ENCODE measurements around the gene PDE8A. TPM values are rescaled to one million over a fixed set of nuclear protein-coding genes. Genes with fewer than 3 reads are reported as not detected.

Gene PDE8A, protein sequence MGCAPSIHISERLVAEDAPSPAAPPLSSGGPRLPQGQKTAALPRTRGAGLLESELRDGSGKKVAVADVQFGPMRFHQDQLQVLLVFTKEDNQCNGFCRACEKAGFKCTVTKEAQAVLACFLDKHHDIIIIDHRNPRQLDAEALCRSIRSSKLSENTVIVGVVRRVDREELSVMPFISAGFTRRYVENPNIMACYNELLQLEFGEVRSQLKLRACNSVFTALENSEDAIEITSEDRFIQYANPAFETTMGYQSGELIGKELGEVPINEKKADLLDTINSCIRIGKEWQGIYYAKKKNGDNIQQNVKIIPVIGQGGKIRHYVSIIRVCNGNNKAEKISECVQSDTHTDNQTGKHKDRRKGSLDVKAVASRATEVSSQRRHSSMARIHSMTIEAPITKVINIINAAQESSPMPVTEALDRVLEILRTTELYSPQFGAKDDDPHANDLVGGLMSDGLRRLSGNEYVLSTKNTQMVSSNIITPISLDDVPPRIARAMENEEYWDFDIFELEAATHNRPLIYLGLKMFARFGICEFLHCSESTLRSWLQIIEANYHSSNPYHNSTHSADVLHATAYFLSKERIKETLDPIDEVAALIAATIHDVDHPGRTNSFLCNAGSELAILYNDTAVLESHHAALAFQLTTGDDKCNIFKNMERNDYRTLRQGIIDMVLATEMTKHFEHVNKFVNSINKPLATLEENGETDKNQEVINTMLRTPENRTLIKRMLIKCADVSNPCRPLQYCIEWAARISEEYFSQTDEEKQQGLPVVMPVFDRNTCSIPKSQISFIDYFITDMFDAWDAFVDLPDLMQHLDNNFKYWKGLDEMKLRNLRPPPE
- total RNA-seq (10 to 100 TPM; 14.6 to 47.5 TPM), polyA plus RNA-seq (10 to 100 TPM; 11.2 to 18.6 TPM)

DNA sequence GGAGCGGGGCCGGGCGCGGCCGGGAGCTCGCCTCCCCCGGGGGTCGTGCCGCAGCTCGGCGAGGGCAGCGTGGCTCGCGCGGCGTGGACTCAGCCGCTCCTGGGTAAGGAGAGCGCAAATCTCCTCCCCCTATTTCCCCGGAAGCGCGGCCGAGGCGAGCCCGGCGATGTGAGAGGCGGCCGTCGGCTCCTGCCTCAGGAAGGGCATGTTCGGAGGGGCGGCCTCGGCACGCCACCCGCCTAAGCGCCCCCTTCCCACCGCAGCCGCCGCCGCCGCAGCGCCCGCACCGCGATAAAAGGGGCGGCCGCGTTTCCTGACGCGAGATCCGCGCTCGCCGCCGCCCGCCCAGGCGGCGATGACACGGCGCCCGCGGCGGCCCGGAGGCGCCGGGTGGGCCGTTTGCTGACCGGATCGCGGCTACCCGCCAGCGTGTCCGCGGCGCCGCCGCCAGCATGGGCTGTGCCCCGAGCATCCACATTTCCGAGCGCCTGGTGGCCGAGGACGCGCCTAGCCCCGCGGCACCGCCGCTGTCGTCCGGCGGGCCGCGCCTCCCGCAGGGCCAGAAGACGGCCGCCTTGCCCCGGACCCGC is at the start of gene PDE8A:
PDE8A (plus strand) TSS at position 146 of the 590 bp plus-strand sequence; CDS start at position 453, 307 bp downstream.
- no peaks in the 10 kb centered on the region for H3K27me3 ChIP-seq (ENCODE audit: control insufficient read depth in 4 of 4, insufficient read depth in 4 of 4, low read length in 3 of 4)
- under 1% methylated on average over 95 of the region's 95 CpGs for WGBS
- TF ChIP-seq, protein P1, sequence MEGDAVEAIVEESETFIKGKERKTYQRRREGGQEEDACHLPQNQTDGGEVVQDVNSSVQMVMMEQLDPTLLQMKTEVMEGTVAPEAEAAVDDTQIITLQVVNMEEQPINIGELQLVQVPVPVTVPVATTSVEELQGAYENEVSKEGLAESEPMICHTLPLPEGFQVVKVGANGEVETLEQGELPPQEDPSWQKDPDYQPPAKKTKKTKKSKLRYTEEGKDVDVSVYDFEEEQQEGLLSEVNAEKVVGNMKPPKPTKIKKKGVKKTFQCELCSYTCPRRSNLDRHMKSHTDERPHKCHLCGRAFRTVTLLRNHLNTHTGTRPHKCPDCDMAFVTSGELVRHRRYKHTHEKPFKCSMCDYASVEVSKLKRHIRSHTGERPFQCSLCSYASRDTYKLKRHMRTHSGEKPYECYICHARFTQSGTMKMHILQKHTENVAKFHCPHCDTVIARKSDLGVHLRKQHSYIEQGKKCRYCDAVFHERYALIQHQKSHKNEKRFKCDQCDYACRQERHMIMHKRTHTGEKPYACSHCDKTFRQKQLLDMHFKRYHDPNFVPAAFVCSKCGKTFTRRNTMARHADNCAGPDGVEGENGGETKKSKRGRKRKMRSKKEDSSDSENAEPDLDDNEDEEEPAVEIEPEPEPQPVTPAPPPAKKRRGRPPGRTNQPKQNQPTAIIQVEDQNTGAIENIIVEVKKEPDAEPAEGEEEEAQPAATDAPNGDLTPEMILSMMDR (IDR thresholded peaks at IDR 0.05; ENCODE audit: low read depth, low read length, missing input control): peak; percentile 16
- TF ChIP-seq FOXA2 (IDR thresholded peaks at IDR 0.05): no peak

DNA sequence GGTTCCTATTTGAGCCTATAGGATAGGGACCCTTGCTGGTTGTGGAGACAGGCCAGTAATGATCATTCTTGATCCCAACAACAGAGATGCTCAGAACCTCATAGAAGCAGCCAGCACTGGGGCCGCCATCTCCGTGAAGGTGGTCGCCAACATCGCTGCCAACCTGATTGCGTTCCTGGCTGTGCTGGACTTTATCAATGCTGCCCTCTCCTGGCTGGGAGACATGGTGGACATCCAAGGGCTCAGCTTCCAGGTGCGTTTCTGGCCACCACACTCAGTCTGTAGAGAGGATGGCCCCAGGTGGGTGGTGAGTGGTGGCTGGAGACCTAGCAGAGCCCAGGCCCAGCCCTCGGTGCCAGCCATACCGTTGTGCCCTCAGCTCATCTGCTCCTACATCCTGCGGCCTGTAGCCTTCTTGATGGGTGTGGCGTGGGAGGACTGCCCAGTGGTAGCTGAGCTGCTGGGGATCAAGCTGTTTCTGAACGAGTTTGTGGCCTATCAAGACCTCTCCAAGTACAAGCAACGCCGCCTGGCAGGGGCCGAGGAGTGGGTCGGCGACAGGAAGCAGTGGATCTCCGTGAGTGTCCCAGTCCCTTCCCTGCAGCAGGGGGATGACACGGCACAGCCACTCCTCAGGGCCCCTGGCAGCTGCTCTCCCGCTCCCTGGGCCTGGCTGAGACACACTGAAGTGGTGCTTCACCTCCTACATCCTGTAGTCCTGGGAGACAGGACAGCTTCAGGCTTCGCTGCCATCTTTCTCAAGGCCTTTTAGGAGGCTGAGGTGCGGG is 46.5 kb upstream of the PDE8A start:
- Histone ChIP-seq H3K9me3 (ENCODE audit: control insufficient read depth in 4 of 4, low read length in 3 of 4) (no peaks in the 10 kb centered on the region), H3K27ac (ENCODE audit: low read depth in 1 of 2, low read length in 2 of 2) (no peak overlapping the region), H3K4me3 (ENCODE audit: low read depth in 1 of 3, low read length in 3 of 3) (no peak overlapping the region), H3K4me1 (ENCODE audit: control insufficient read depth in 4 of 4, insufficient read depth in 4 of 4, low read length in 3 of 4) (no peaks in the 10 kb centered on the region), H3K27me3 (ENCODE audit: control insufficient read depth in 4 of 4, insufficient read depth in 4 of 4, low read length in 3 of 4) (no peaks in the 10 kb centered on the region), H3K9ac (ENCODE audit: low read depth in 1 of 2, low read length in 2 of 2) (no peak overlapping the region), H3K36me3 (ENCODE audit: control insufficient read depth in 4 of 4, insufficient read depth in 3 of 4, low read depth in 1 of 4, low read length in 3 of 4) (peaks cover 2 to 69% (median 34%) of the 10 kb centered on the region in 4 donors)
- DNase-seq (ENCODE audit: low spot score): no peak
- 82% methylated on average over 21 of the region's 21 CpGs for WGBS
- TF ChIP-seq RAD21 (IDR thresholded peaks at IDR 0.05) (peak; percentile 21 to 64), FOXA1 (IDR thresholded peaks at IDR 0.05) (no peak), FOXA2 (IDR thresholded peaks at IDR 0.05) (no peak), EGR1 (IDR thresholded peaks at IDR 0.05; ENCODE audit: low read depth in 2 of 2) (no peak), HNF4G (IDR thresholded peaks at IDR 0.05) (no peak)
- TF ChIP-seq, protein P1 (IDR thresholded peaks at IDR 0.05; ENCODE audit: low read depth, low read length, missing input control): peak; percentile 6

More for the DNA sequence above, at the start of gene PDE8A:
- H3K27ac ChIP-seq (ENCODE audit: low read depth in 1 of 2, low read length in 2 of 2): peak within 1 kb of the TSS; percentile 90 to 95
- DNase-seq (ENCODE audit: low spot score): peak; percentile 50
- H3K4me3 ChIP-seq (ENCODE audit: low read depth in 1 of 3, low read length in 3 of 3): peak within 1 kb of the TSS; percentile 81 to 91 (median 83)
- no peaks in the 10 kb centered on the region for H3K9me3 ChIP-seq (ENCODE audit: control insufficient read depth in 4 of 4, low read length in 3 of 4)
- H3K4me1 ChIP-seq (ENCODE audit: control insufficient read depth in 4 of 4, insufficient read depth in 4 of 4, low read length in 3 of 4): peaks cover 6 to 34% (median 22%) of the 10 kb centered on the region in 4 donors
- peak within 1 kb of the TSS; percentile 77 to 91 for H3K9ac ChIP-seq (ENCODE audit: low read depth in 1 of 2, low read length in 2 of 2)
- no peaks in the 10 kb centered on the region for H3K36me3 ChIP-seq (ENCODE audit: control insufficient read depth in 4 of 4, insufficient read depth in 3 of 4, low read depth in 1 of 4, low read length in 3 of 4)

DNA sequence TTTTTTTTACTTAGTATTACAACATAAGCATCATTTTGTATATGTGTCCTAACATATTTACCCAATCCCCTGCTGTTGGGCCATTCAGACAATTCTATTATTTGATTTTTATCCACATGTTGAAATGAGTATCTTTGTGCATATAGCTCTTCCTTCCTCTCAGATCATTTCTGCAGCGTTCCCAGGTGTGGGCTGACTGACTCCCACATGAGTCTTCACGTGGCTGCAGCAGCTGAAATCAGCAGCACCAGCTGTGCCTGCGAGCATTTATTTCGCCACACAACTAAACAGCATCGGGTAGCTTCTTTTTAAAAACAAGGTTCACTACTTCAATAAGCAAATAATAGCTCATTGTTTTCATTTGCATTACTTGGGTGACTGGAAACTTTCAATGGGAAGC is 44.5 kb upstream of the PDE8A start:
- Histone ChIP-seq H3K4me3 (ENCODE audit: low read depth in 1 of 3, low read length in 3 of 3) (no peak overlapping the region), H3K27me3 (ENCODE audit: control insufficient read depth in 4 of 4, insufficient read depth in 4 of 4, low read length in 3 of 4) (no peaks in the 10 kb centered on the region), H3K36me3 (ENCODE audit: control insufficient read depth in 4 of 4, insufficient read depth in 3 of 4, low read depth in 1 of 4, low read length in 3 of 4) (peaks cover 2 to 69% (median 35%) of the 10 kb centered on the region in 4 donors), H3K9me3 (ENCODE audit: control insufficient read depth in 4 of 4, low read length in 3 of 4) (no peaks in the 10 kb centered on the region), H3K27ac (ENCODE audit: low read depth in 1 of 2, low read length in 2 of 2) (no peak overlapping the region), H3K9ac (ENCODE audit: low read depth in 1 of 2, low read length in 2 of 2) (no peak overlapping the region), H3K4me1 (ENCODE audit: control insufficient read depth in 4 of 4, insufficient read depth in 4 of 4, low read length in 3 of 4) (no peaks in the 10 kb centered on the region)
- DNase-seq (ENCODE audit: low spot score): no peak
- WGBS: 79% methylated on average over 5 of the region's 5 CpGs
- TF ChIP-seq HNF4G (IDR thresholded peaks at IDR 0.05) (no peak), FOXA2 (IDR thresholded peaks at IDR 0.05) (no peak)
- TF ChIP-seq, protein P2, sequence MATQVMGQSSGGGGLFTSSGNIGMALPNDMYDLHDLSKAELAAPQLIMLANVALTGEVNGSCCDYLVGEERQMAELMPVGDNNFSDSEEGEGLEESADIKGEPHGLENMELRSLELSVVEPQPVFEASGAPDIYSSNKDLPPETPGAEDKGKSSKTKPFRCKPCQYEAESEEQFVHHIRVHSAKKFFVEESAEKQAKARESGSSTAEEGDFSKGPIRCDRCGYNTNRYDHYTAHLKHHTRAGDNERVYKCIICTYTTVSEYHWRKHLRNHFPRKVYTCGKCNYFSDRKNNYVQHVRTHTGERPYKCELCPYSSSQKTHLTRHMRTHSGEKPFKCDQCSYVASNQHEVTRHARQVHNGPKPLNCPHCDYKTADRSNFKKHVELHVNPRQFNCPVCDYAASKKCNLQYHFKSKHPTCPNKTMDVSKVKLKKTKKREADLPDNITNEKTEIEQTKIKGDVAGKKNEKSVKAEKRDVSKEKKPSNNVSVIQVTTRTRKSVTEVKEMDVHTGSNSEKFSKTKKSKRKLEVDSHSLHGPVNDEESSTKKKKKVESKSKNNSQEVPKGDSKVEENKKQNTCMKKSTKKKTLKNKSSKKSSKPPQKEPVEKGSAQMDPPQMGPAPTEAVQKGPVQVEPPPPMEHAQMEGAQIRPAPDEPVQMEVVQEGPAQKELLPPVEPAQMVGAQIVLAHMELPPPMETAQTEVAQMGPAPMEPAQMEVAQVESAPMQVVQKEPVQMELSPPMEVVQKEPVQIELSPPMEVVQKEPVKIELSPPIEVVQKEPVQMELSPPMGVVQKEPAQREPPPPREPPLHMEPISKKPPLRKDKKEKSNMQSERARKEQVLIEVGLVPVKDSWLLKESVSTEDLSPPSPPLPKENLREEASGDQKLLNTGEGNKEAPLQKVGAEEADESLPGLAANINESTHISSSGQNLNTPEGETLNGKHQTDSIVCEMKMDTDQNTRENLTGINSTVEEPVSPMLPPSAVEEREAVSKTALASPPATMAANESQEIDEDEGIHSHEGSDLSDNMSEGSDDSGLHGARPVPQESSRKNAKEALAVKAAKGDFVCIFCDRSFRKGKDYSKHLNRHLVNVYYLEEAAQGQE (IDR thresholded peaks at IDR 0.05): no peak
